Measurements from ENCODE around the gene RAD51B.

GRCh38 chr14:68033336-68033932 lies 213.9 kb downstream of the RAD51B start:
- TF ChIP-seq EP300 (IDR thresholded peaks at IDR 0.05) (no peak), POLR2A (IDR thresholded peaks at IDR 0.05) (no peak)
- TF ChIP-seq, protein P1, sequence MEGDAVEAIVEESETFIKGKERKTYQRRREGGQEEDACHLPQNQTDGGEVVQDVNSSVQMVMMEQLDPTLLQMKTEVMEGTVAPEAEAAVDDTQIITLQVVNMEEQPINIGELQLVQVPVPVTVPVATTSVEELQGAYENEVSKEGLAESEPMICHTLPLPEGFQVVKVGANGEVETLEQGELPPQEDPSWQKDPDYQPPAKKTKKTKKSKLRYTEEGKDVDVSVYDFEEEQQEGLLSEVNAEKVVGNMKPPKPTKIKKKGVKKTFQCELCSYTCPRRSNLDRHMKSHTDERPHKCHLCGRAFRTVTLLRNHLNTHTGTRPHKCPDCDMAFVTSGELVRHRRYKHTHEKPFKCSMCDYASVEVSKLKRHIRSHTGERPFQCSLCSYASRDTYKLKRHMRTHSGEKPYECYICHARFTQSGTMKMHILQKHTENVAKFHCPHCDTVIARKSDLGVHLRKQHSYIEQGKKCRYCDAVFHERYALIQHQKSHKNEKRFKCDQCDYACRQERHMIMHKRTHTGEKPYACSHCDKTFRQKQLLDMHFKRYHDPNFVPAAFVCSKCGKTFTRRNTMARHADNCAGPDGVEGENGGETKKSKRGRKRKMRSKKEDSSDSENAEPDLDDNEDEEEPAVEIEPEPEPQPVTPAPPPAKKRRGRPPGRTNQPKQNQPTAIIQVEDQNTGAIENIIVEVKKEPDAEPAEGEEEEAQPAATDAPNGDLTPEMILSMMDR (IDR thresholded peaks at IDR 0.05): no peak

Data from tibial nerve (tissue), 4 donors.